ENCODE measurements around the gene LHFPL4.
"Not testable (repeated sequence)": the region's sequence is repeated elsewhere in the genome, so short reads cannot be mapped to it uniquely, and the experiment has no call there.

The LHFPL4 gene

GRCh38 chr3:9499455-9500107 lies 54.0 kb downstream of the LHFPL4 start:
- Histone ChIP-seq H3K4me3 (no peak overlapping the region), H3K9me3 (ENCODE audit: low read depth, low read length) (no peaks in the 10 kb centered on the region), H3K36me3 (ENCODE audit: insufficient read depth, low read length) (no peaks in the 10 kb centered on the region), H3K27ac (no peak overlapping the region), H3K9ac (ENCODE audit: insufficient read length) (no peak overlapping the region)
- no peak for DNase-seq (ENCODE audit: low read depth, low spot score)
- no peak for TF ChIP-seq EZH2 (IDR thresholded peaks at IDR 0.05)
- no peak for TF ChIP-seq FOXP2 (optimal IDR thresholded peaks at IDR 0.05; ENCODE audit: control extremely low read depth, extremely low read length, insufficient read depth)
- TF ChIP-seq POLR2AphosphoS5 (IDR thresholded peaks at IDR 0.05; ENCODE audit: borderline replicate concordance, low read depth, low read length): no peak

GRCh38 chr3:9498781-9499180 lies 54.8 kb downstream of the LHFPL4 start:
- Histone ChIP-seq H3K9ac (ENCODE audit: insufficient read length) (no peak overlapping the region), H3K9me3 (ENCODE audit: low read depth, low read length) (no peaks in the 10 kb centered on the region), H3K36me3 (ENCODE audit: insufficient read depth, low read length) (no peaks in the 10 kb centered on the region), H3K27ac (no peak overlapping the region), H3K4me3 (no peak overlapping the region)
- TF ChIP-seq POLR2AphosphoS5 (IDR thresholded peaks at IDR 0.05; ENCODE audit: borderline replicate concordance, low read depth, low read length): no peak
- TF ChIP-seq FOXP2 (optimal IDR thresholded peaks at IDR 0.05; ENCODE audit: control extremely low read depth, extremely low read length, insufficient read depth): no peak
- no peak for TF ChIP-seq EZH2 (IDR thresholded peaks at IDR 0.05)
- no peak for DNase-seq (ENCODE audit: low read depth, low spot score)

GRCh38 chr3:9497821-9498565 lies 55.6 kb downstream of the LHFPL4 start:
- Histone ChIP-seq H3K4me3 (no peak overlapping the region), H3K36me3 (ENCODE audit: insufficient read depth, low read length) (no peaks in the 10 kb centered on the region), H3K9me3 (ENCODE audit: low read depth, low read length) (no peaks in the 10 kb centered on the region), H3K9ac (ENCODE audit: insufficient read length) (no peak overlapping the region), H3K27ac (no peak overlapping the region)
- DNase-seq (ENCODE audit: low read depth, low spot score): no peak
- TF ChIP-seq EZH2 (IDR thresholded peaks at IDR 0.05) (no peak), POLR2AphosphoS5 (IDR thresholded peaks at IDR 0.05; ENCODE audit: borderline replicate concordance, low read depth, low read length) (no peak), FOXP2 (optimal IDR thresholded peaks at IDR 0.05; ENCODE audit: control extremely low read depth, extremely low read length, insufficient read depth) (no peak)

GRCh38 chr3:9496893-9497292 lies 56.7 kb downstream of the LHFPL4 start:
- DNase-seq (ENCODE audit: low read depth, low spot score): no peak
- Histone ChIP-seq H3K9me3 (ENCODE audit: low read depth, low read length) (no peaks in the 10 kb centered on the region), H3K9ac (ENCODE audit: insufficient read length) (no peak overlapping the region), H3K4me3 (no peak overlapping the region), H3K36me3 (ENCODE audit: insufficient read depth, low read length) (no peaks in the 10 kb centered on the region), H3K27ac (no peak overlapping the region)
- no peak for TF ChIP-seq POLR2AphosphoS5 (IDR thresholded peaks at IDR 0.05; ENCODE audit: borderline replicate concordance, low read depth, low read length)
- TF ChIP-seq EZH2 (IDR thresholded peaks at IDR 0.05): no peak
- TF ChIP-seq FOXP2 (optimal IDR thresholded peaks at IDR 0.05; ENCODE audit: control extremely low read depth, extremely low read length, insufficient read depth): no peak

- H3K9me3 ChIP-seq (ENCODE audit: low read depth, low read length); H3K4me3 ChIP-seq; H3K36me3 ChIP-seq (ENCODE audit: insufficient read depth, low read length): not testable (repeated sequence)
Measured at GRCh38 chr3:9494036-9494435, 59.6 kb downstream of the LHFPL4 start.

GRCh38 chr3:9491506-9491905 lies 62.1 kb downstream of the LHFPL4 start:
- Histone ChIP-seq H3K9me3 (ENCODE audit: low read depth, low read length) (no peaks in the 10 kb centered on the region), H3K27ac (no peak overlapping the region), H3K4me3 (no peak overlapping the region), H3K36me3 (ENCODE audit: insufficient read depth, low read length) (no peaks in the 10 kb centered on the region; the same call in 1 of the 2 replicates), H3K9ac (ENCODE audit: insufficient read length) (no peak overlapping the region)
- TF ChIP-seq EZH2 (IDR thresholded peaks at IDR 0.05) (no peak), FOXP2 (optimal IDR thresholded peaks at IDR 0.05; ENCODE audit: control extremely low read depth, extremely low read length, insufficient read depth) (no peak), POLR2AphosphoS5 (IDR thresholded peaks at IDR 0.05; ENCODE audit: borderline replicate concordance, low read depth, low read length) (no peak)
- DNase-seq (ENCODE audit: low read depth, low spot score): no peak

More at GRCh38 chr3:9494036-9494435, 59.6 kb downstream of the LHFPL4 start:
- H3K27ac ChIP-seq; DNase-seq (ENCODE audit: low read depth, low spot score); H3K9ac ChIP-seq (ENCODE audit: insufficient read length): not testable (repeated sequence)

GRCh38 chr3:9485248-9485647 lies 68.4 kb downstream of the LHFPL4 start:
- TF ChIP-seq POLR2AphosphoS5 (IDR thresholded peaks at IDR 0.05; ENCODE audit: borderline replicate concordance, low read depth, low read length) (no peak), EZH2 (IDR thresholded peaks at IDR 0.05) (no peak), FOXP2 (optimal IDR thresholded peaks at IDR 0.05; ENCODE audit: control extremely low read depth, extremely low read length, insufficient read depth) (no peak)
- Histone ChIP-seq H3K9me3 (ENCODE audit: low read depth, low read length) (no peaks in the 10 kb centered on the region), H3K36me3 (ENCODE audit: insufficient read depth, low read length) (peaks cover 4% of the 10 kb centered on the region; the same call in 1 of the 2 replicates), H3K9ac (ENCODE audit: insufficient read length) (no peak overlapping the region), H3K27ac (no peak overlapping the region), H3K4me3 (no peak overlapping the region)
- no peak for DNase-seq (ENCODE audit: low read depth, low spot score)

- Histone ChIP-seq H3K9ac (ENCODE audit: insufficient read length) (no peak overlapping the region), H3K27ac (no peak overlapping the region), H3K4me3 (no peak overlapping the region), H3K36me3 (ENCODE audit: insufficient read depth, low read length) (peaks cover 31% of the 10 kb centered on the region; the same call in 1 of the 2 replicates), H3K9me3 (ENCODE audit: low read depth, low read length) (no peaks in the 10 kb centered on the region)
- TF ChIP-seq POLR2AphosphoS5 (IDR thresholded peaks at IDR 0.05; ENCODE audit: borderline replicate concordance, low read depth, low read length) (no peak), EZH2 (IDR thresholded peaks at IDR 0.05) (no peak), FOXP2 (optimal IDR thresholded peaks at IDR 0.05; ENCODE audit: control extremely low read depth, extremely low read length, insufficient read depth) (no peak)
- no peak for DNase-seq (ENCODE audit: low read depth, low spot score)
Measured at GRCh38 chr3:9480265-9480664, 73.4 kb downstream of the LHFPL4 start.

All from SK-N-MC (cell line).